ENCODE results near the gene RNF123.
A peak's percentile ranks its signal among the peaks of the same experiment; 100 is the strongest.

RNF123 gene

DNA sequence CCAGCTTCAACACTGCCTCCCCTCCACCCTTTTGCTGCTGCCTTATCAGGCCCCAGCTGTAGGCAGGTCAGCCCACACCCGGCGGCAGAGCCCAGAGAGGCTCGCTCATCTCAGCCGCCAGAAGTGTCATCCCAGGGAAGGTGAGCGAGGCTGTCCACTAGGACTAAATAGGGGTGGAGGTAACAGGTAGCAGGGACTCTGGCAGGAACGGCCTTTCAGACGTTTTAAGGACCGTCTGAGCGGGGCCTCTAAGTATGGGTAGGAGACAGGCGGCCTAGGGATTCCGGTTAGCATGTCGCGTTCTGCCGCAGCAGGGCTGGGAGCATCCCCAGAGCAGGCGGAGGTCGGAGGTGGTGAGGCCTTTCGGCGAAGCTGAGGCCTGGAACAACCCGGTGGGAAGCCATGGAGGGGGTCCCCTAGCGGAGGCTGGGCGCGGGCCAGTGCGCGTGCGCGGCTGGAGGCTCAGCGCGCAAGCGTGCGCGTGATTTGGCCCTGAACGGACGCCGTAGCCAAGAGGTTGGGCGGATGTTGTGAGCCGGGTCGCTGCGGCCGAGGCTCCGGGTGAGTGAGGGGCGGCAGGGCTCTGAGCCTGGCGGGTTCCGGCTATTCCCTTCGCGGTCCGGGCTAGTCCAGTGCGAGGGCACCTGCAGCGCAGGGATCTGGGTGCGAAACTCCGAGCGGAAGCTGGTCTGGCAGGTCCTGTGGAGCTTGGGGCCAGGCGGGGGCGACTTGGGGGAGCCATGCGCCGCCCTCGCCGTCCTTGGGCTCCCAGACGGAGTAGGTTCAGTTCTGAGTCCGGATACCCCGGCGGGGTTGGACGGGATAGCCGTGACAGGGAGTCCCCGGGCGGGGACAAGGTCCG, at the start of gene RNF123, which contains the start of gene MST1:
Gene RNF123, plus strand, starts transcription at position 512 of the 862 bp plus-strand sequence. CDS start 1,609 bp downstream, outside the sequence.
Gene MST1, minus strand, starts transcription at position 429 of the 862 bp plus-strand sequence. CDS start 783 bp downstream, outside the sequence.
- DNase-seq, result no peak

DNA sequence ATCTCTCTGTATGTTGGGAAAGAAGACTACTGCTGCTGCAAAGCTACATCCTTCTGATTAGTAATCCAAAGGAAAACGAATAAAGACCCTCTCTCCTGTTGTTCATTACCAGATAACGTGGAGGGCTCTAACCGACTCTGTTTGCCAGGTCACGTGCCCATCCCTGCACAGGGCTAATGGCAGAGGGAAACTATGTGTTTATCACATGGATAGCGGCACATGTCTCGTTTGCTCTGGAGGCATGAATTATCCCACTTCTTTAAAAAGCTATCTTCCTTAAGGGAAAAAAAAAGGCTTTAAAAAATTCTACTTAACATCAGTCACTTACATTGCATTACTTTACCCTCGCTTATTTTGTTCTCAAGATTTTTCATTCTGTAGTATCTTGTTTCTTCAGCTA, 48.1 kb upstream of the RNF123 start:
- peak in 5 of 56 donors; percentile 7 to 30 (median 22) for DNase-seq

DNA sequence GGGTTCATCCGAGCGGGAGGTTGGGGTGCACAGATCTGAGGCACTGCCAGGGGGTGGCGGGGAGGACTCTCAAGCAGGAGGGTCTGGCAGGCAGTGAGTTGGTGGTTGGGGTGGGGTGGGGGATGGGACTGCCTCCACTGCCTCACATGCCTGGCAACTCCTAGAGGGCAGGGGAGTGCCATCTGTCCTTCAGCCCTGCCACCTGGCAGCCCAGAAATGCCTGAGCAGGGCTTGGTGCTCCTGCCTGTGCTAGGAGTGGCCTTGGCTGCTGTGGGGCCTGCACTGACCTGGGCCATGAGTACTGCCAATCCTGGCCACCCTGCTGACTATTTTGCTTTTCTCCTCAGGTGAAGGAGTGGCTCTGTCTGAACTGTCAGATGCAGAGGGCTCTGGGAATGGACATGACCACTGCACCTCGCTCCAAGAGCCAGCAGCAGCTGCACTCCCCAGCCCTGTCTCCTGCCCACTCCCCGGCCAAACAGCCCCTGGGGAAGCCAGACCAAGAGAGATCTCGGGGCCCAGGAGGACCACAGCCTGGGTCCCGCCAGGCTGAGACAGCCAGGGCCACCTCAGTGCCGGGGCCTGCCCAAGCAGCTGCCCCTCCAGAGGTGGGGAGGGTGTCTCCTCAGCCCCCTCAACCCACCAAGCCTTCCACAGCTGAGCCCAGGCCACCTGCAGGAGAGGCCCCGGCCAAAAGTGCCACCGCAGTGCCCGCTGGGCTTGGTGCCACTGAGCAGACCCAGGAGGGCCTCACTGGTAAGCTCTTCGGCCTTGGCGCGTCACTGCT, 47.2 kb upstream of the RNF123 start:
- no peak for DNase-seq

DNA sequence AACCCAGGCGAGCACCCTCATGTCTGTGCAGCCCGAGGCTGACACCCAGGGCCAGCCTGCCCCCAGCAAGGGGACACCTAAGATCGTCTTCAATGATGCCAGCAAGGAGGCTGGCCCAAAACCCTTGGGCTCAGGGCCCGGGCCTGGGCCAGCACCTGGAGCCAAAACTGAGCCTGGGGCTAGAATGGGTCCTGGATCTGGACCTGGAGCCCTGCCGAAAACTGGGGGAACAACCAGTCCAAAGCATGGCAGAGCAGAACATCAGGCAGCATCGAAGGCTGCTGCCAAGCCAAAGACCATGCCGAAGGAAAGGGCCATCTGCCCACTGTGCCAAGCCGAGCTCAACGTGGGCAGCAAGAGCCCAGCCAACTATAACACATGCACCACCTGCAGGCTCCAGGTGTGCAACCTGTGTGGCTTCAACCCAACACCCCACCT, 46.6 kb upstream of the RNF123 start:
- DNase-seq, result no peak

DNA sequence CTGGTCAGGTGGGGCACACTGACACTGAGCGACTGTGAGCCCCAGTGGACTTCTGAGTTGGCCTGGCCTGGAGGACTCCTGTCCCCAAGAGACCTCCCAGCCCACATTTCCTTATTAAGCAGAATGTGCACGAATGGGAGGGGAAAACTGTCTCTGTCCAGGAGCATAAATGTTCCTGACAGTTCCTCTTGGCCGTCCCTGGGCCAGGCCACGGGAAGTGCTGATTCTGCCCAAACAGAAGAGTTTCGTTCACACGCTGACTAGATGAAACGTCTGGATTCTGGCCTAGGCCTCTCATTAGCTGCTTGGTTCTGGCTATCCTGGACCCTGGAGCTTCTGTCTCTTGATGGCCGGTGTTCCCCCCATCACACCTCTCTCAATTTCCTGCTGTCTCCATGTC, 44.7 kb upstream of the RNF123 start:
- no peak for DNase-seq

DNA sequence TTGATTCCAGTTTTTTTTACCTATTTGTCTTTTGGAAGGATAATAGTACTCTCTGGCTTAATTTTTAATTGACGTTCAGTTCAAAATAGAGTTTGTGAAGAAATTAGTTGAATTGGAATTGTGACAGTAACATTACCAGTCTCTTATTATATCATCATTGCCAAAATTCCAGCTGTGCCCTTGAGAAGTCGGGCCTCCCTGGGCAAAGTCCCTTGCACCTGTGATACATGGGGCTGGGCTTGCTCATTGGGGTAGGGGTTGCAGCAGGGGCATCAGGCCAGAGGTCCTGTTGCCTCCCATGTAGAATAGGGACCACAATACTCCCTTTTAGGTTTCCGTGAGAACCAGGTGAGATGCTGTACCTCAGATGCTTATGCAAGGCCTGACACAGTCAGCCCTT, 43.1 kb upstream of the RNF123 start:
- no peak for DNase-seq

DNA sequence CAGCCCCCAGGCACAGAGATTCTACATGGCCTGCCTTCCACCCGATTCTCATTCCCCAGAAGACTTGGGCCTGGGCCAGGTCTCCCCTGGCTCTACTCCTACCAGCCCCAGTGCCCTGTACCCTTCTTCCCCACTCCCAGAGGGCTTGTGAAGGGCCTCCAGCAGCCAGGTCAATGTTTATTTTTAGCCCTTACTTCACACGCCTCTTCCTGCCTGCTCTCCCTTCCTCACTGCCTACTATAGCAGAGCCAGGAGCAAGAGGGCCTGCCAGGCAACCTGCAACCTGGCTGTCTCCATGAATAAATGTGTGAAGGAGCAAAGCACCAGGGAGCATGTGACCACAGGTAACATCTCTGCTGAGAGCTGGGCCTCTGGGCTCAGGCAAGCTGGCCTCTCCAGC, 41.6 kb upstream of the RNF123 start:
- DNase-seq, result peak in 2 of 56 donors; percentile 30 to 38

DNA sequence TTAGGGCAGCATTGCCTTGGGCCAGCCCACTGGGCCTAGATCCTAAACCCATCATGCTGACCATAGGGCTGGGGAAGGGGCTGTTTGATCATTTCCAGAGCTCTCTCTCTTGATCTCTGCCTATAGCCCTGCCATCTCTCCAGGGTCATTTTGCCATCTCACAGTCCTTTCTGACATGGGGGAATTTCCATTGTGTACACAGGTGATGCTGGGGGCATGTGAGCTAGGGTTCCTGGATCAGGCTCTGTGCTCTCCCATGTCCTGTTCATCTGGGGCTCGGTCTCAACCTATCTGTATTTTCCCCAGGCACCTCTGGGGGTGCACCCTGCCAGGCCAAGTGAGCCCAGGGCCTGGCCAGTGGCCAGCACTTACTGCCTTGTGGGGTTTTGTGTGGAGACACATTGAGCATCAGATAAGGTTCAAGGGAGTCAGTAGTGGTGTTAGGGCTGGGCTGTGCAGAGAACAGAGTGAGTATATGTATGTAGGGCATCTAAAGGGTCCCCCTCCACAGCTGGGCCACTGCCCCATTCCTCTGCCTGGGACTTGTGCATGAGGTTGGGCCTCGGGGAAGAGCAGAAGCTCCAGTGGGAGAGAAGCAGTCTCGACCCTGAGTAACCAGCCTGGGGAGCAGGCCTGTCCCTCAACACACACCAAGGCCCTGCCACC, 40.9 kb upstream of the RNF123 start:
- DNase-seq, result no peak

DNA sequence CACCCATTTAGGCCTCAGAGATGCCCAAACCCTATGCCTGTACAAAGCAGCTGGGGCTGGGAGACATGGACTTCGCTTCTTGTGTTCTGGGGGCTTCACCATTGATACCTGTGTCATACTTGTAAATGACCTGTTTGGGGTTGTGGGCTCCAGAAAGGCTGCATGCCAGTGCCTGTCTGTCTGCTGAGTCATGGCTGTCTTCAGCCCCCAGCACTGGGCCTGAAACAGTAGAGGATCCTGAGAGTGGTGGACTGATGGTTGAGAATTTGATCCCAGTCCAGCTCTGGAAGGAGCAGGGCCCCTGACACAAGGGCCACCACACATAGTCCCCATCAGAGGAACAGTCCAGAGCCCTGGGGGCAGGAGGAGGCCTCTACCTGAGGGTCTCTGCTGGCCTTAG, 39.8 kb upstream of the RNF123 start:
- DNase-seq, result no peak

DNA sequence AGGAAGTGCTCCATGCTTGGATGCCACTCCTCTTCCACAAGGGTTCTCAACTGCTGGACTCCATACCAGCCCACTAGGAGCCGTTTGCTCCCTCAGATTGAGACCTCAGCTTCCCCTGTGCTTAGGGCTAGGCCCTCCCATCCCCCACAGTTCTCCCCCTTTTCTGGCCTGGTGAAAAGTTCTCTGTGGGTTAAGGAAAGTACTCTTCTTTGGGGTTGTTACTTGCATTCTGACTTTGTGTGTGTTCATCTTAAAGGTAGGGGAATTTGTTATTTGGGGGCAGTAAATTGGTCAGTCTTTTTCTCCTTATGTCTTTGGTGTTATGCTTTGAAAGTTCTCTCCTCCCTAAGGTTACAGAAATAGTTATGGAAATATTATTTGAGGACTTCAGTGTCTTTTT, 39.2 kb upstream of the RNF123 start:
- no peak for DNase-seq

DNA sequence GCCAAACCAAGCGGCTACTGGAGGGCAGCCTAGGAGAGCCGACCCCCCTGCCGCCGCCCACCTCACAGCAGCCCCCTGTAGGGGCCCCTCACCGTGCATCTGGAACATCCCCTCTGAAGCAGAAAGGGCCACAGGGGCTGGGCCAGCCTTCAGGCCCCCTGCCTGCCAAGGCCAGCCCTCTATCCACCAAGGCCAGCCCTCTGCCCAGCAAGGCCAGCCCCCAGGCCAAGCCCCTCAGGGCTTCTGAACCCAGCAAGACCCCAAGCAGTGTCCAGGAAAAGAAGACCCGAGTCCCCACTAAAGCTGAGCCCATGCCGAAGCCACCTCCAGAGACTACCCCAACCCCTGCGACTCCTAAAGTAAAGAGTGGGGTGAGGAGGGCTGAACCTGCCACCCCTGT, 38.7 kb upstream of the RNF123 start:
- no peak for DNase-seq

DNA sequence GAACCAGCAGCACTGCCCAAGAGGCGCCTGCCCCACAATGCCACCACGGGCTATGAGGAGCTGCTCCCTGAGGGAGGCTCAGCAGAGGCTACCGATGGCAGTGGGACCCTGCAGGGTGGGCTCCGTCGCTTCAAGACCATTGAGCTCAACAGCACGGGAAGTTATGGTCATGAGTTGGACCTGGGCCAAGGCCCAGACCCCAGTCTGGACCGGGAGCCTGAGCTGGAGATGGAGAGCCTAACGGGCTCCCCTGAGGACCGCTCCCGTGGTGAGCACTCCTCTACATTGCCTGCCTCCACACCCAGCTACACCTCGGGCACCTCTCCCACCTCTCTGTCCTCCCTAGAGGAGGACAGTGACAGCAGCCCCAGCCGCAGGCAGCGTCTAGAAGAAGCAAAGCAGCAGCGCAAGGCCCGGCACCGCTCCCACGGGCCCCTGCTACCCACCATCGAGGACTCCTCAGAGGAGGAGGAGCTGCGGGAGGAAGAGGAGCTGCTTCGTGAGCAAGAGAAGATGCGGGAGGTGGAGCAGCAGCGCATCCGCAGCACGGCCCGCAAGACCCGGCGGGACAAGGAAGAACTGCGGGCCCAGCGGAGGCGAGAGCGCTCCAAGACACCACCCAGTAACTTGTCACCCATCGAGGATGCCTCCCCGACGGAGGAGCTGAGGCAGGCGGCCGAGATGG, 37.0 kb upstream of the RNF123 start:
- no peak for DNase-seq

DNA sequence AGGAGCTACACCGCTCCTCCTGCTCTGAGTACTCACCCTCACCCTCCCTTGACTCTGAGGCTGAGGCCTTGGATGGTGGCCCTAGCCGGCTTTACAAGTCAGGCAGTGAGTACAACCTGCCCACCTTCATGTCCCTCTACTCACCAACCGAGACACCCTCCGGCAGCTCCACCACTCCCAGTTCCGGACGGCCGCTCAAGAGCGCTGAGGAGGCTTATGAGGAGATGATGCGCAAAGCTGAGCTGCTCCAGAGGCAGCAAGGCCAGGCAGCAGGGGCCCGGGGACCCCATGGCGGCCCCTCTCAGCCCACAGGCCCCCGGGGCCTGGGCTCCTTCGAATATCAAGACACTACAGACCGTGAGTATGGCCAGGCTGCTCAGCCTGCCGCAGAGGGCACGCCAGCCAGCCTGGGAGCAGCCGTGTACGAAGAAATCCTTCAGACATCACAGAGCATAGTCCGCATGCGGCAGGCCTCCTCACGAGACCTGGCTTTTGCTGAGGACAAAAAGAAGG, 36.4 kb upstream of the RNF123 start:
- no peak for DNase-seq

DNA sequence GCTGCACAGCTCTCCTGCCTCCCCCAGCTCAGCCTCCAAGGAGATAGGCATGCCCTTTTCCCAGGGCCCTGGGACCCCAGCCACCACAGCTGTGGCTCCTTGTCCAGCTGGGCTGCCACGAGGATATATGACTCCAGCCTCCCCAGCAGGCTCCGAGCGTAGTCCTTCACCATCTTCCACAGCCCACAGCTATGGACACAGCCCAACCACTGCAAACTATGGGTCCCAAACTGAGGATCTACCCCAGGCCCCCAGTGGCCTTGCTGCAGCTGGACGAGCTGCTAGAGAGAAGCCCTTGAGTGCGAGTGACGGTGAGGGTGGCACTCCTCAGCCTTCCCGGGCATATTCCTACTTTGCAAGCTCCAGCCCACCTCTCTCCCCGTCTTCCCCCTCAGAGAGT, 35.7 kb upstream of the RNF123 start:
- no peak for DNase-seq

DNA sequence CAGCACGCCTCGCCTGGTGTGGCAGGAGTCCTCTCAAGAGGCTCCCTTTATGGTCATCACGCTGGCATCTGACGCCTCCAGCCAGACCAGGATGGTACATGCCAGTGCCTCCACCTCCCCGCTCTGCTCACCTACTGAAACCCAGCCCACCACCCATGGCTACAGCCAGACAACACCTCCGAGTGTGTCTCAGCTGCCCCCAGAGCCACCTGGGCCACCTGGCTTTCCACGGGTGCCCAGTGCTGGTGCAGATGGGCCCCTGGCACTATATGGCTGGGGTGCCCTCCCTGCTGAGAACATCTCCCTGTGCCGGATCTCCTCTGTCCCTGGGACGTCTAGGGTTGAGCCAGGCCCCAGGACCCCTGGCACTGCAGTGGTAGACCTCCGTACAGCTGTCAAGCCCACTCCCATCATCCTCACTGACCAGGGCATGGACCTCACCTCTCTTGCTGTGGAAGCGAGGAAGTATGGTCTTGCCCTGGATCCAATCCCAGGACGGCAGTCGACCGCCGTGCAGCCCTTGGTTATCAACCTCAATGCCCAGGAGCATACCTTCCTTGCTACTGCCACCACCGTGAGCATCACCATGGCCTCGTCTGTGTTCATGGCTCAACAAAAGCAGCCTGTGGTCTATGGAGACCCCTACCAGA, 35.1 kb upstream of the RNF123 start:
- no peak for DNase-seq

DNA sequence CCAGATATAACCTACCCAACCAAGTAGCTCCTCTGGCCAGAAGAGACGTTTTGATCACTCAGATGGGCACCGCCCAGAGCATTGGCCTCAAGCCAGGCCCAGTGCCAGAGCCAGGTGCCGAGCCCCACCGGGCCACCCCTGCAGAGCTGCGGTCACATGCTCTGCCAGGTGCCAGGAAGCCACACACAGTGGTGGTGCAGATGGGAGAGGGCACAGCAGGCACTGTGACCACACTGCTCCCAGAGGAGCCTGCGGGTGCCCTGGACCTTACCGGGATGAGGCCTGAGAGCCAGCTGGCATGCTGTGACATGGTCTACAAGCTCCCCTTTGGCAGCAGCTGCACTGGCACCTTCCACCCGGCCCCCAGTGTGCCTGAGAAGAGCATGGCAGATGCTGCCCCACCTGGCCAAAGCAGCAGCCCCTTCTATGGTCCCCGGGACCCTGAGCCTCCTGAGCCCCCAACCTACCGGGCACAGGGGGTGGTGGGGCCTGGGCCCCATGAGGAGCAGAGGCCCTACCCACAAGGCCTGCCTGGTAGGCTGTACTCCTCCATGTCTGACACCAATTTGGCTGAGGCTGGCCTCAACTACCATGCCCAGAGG, 34.3 kb upstream of the RNF123 start:
- no peak for DNase-seq

DNA sequence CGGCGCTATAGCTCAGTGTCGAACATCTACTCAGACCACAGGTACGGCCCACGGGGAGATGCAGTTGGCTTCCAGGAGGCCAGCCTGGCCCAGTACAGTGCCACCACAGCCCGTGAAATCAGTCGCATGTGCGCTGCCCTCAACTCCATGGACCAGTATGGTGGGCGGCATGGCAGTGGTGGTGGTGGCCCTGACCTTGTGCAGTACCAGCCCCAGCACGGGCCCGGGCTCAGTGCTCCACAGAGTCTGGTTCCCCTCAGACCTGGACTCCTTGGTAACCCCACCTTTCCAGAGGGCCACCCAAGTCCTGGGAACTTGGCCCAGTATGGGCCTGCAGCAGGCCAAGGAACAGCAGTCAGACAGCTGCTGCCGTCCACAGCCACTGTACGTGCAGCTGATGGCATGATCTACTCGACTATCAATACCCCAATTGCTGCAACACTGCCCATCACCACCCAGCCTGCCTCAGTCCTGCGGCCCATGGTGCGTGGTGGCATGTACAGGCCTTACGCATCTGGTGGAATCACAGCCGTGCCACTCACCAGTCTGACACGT, 33.5 kb upstream of the RNF123 start:
- no peak for DNase-seq

DNA sequence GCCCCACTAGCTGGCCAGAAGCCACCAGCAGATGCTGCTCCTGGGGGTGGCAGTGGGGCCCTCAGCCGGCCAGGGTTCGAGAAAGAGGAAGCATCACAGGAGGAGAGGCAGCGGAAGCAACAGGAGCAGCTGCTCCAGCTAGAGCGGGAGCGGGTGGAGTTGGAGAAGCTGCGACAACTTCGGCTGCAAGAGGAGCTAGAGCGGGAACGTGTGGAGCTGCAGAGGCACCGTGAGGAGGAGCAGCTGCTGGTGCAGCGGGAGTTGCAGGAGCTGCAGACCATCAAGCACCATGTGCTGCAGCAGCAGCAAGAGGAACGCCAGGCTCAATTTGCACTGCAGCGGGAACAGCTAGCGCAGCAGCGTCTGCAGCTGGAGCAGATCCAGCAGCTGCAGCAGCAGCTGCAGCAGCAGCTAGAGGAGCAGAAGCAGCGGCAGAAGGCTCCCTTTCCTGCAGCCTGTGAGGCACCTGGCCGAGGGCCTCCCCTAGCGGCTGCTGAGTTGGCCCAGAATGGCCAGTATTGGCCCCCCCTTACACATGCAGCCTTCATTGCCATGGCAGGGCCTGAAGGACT, 32.7 kb upstream of the RNF123 start:
- DNase-seq, result no peak

DNA sequence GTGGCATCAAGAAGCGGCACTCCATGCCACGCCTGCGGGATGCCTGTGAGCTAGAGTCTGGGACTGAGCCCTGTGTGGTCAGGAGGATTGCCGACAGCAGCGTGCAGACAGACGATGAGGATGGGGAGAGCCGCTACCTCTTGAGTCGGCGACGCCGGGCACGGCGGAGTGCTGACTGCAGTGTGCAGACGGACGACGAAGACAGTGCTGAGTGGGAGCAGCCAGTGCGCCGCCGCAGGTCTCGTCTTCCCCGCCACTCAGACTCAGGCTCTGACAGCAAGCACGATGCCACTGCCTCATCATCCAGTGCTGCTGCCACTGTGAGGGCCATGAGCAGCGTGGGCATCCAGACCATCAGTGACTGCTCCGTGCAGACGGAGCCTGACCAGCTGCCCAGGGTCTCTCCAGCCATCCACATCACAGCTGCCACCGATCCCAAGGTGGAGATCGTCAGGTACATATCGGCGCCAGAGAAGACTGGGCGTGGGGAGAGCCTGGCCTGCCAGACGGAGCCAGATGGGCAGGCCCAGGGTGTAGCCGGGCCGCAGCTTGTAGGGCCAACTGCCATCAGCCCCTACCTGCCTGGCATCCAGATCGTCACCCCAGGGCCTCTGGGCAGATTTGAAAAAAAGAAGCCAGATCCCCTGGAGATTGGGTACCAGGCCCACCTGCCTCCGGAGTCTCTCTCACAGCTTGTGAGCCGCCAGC, 32.0 kb upstream of the RNF123 start:
- DNase-seq, result no peak

Measured in nucleus accumbens (tissue), 56 donors.